B cell (primary cell): ENCODE results near the gene TSG101. TPM values are rescaled to one million over a fixed set of nuclear protein-coding genes. Genes with fewer than 3 reads are reported as not detected.

Experiments
- ATAC-seq: fragments of 200-7000 bp; cut with Tn5 transposase; one replicate; pipeline ENCODE4 v1.10.0; 2021; ENCODE audit warnings: low read depth, mild to moderate bottlenecking, moderate number of reproducible peaks, moderate library complexity
- CTCF ChIA-PET: fragments of 350-600 bp; sonication (Branson Sonifier 250); formaldehyde crosslinking; loops from one replicate; lab custom pipeline; 2021; ENCODE audit warnings: antibody characterized with exemption, inconsistent platforms; lab: Charles Lee
- POLR2A ChIA-PET: fragments of 350-600 bp; sonication (Branson Sonifier 250); formaldehyde crosslinking; loops from one replicate; lab custom pipeline; 2021; ENCODE audit warnings: antibody characterized with exemption; lab: Charles Lee
- DNase-seq: peaks from one replicate; pipeline ENCODE4 v3.0.0; 2013
- H2AFZ ChIP-seq: 2 replicates; pipeline ENCODE4 v1.6.1; 2012; ENCODE audit warnings: mild to moderate bottlenecking, low read depth, low read length; ENCODE audit not compliant: insufficient read depth, poor library complexity, severe bottlenecking
- H3K27ac ChIP-seq, 2 donors: 1 replicate in 1 of 2; 2 replicates in 1 of 2; pipeline ENCODE4 v1.5.1; 2012 to 2013; ENCODE audit warnings: low read length in 2 of 2, mild to moderate bottlenecking in 2 of 2, moderate library complexity in 1 of 2
- H3K27me3 ChIP-seq, 4 experiments: fragments of 200-600 bp in 1 of 4; sonication (generic) in 1 of 4; replicated peaks in 1 of 4; 1 replicate in 2 of 4; 2 replicates in 2 of 4; pipeline versions ENCODE4 v1.6.1 to v1.7.0; 2013 to 2016; ENCODE audit warnings: low read length in 3 of 4, mild to moderate bottlenecking in 2 of 4, mixed read lengths in 1 of 4, moderate library complexity in 1 of 4; ENCODE audit not compliant: insufficient read depth in 4 of 4, control insufficient read depth in 3 of 4; ENCODE audit errors: control extremely low read depth in 1 of 4
- H3K36me3 ChIP-seq, 2 experiments: replicated peaks in 1 of 2; 1 replicate in 1 of 2; 2 replicates in 1 of 2; pipeline versions ENCODE4 v1.6.1 to v1.7.1; 2013; ENCODE audit warnings: low read length in 1 of 2; ENCODE audit not compliant: insufficient read depth in 2 of 2, control insufficient read depth in 1 of 2; ENCODE audit errors: control extremely low read depth in 1 of 2, extremely low read depth in 1 of 2
- H3K4me1 ChIP-seq, 2 donors: fragments of 200-600 bp in 1 of 2; sonication (generic) in 1 of 2; 1 replicate in 1 of 2; 2 replicates in 1 of 2; pipeline versions ENCODE4 v1.5.1 to v1.6.1; 2013 to 2017; ENCODE audit warnings: low read length in 2 of 2; ENCODE audit not compliant: control insufficient read depth in 2 of 2, insufficient read depth in 2 of 2
- H3K4me2 ChIP-seq: replicated peaks from 2 replicates; pipeline ENCODE3; 2012; ENCODE audit warnings: mild to moderate bottlenecking, low read depth, low read length; ENCODE audit not compliant: poor library complexity, severe bottlenecking
- H3K4me3 ChIP-seq, 5 experiments: fragments of 200-600 bp in 1 of 5; sonication (generic) in 1 of 5; 1 replicate in 3 of 5; 2 replicates in 2 of 5; pipeline versions ENCODE4 v1.5.1 to v1.7.0; 2011 to 2016; ENCODE audit warnings: low read length in 4 of 5, mild to moderate bottlenecking in 4 of 5, low read depth in 2 of 5, control low read depth in 1 of 5, moderate library complexity in 1 of 5; ENCODE audit not compliant: insufficient read depth in 1 of 5; ENCODE audit errors: control extremely low read depth in 1 of 5, extremely low read depth in 1 of 5
- H3K79me2 ChIP-seq: fragments of 200-600 bp; sonication (generic); one replicate; pipeline ENCODE4 v1.6.0; 2016; ENCODE audit warnings: low read length; ENCODE audit not compliant: control insufficient read depth, insufficient read depth
- H3K9ac ChIP-seq: fragments of 200-600 bp; sonication (generic); 2 replicates; pipeline ENCODE4 v1.6.1; 2017; ENCODE audit warnings: mild to moderate bottlenecking, low read length, moderate library complexity
- H3K9me3 ChIP-seq, 3 donors: one replicate each; pipeline versions ENCODE4 v1.6.1 to v1.7.1; 2013; ENCODE audit warnings: low read length in 2 of 3; ENCODE audit not compliant: control insufficient read depth in 2 of 3, insufficient read depth in 1 of 3; ENCODE audit errors: control extremely low read depth in 1 of 3
- H4K20me1 ChIP-seq: 2 replicates; pipeline ENCODE4 v1.6.0; 2012; ENCODE audit warnings: mild to moderate bottlenecking, low read length; ENCODE audit not compliant: insufficient read depth, control insufficient read depth, poor library complexity, severe bottlenecking
- H3K27ac Mint-ChIP-seq: one replicate; pipeline ENCODE4 v1.8.0; 2021; ENCODE audit warnings: mixed read lengths
- H3K27me3 Mint-ChIP-seq: one replicate; pipeline ENCODE4 v1.8.0; 2021; ENCODE audit warnings: mixed read lengths
- H3K4me1 Mint-ChIP-seq: one replicate; pipeline ENCODE4 v1.8.0; 2021; ENCODE audit warnings: mixed read lengths
- H3K4me3 Mint-ChIP-seq: one replicate; pipeline ENCODE4 v1.8.0; 2021; ENCODE audit warnings: mixed read lengths
- H3K9me3 Mint-ChIP-seq: one replicate; pipeline ENCODE4 v1.8.0; 2022; ENCODE audit warnings: mixed read lengths; ENCODE audit not compliant: insufficient read depth
- CTCF ChIP-seq: fragments of 200-600 bp; IDR thresholded peaks from one replicate; pipeline ENCODE4 v1.8.0; 2022; ENCODE audit warnings: antibody characterized with exemption, mild to moderate bottlenecking
- EZH2 ChIP-seq: IDR thresholded peaks from 2 replicates; pipeline ENCODE4 v1.6.1; 2012; ENCODE audit warnings: borderline replicate concordance, low read depth, mild to moderate bottlenecking, moderate library complexity, low read length; ENCODE audit not compliant: insufficient read depth, poor library complexity, severe bottlenecking
- WGBS: methylation state at CpG from one replicate; pipeline ENCODE4 v1.1.5; 2013; ENCODE audit warnings: missing lambda C conversion rate; ENCODE audit not compliant: insufficient coverage; 5-methylcytosine and 5-hydroxymethylcytosine counted together
- intact Hi-C: fragments of 100-400 bp; cut with micrococcal nuclease; formaldehyde crosslinking; loops from one replicate; pipeline ENCODE4 v1.10.0; 2022
- polyA plus RNA-seq: library from polyadenylated mRNA; depleted of rRNA; stranded (reverse); fragments of >200 nt; gene quantifications from 2 replicates; pipeline ENCODE4 v1.2.3, GENCODE V29; 2012
- total RNA-seq, 2 donors: library from RNA; stranded (reverse); fragments of 120-200 nt in 1 of 2; gene quantifications; 1 replicate in 1 of 2; 2 replicates in 1 of 2; pipeline versions ENCODE4 v1.2.3 to v1.2.4, GENCODE V29; 2013 to 2022

TSG101 gene
- total and polyA plus RNA-seq, 2 donors (not counting 1 experiment from before 2014, with no cell fraction given), result 50.9 to 56.5 TPM

DNA sequence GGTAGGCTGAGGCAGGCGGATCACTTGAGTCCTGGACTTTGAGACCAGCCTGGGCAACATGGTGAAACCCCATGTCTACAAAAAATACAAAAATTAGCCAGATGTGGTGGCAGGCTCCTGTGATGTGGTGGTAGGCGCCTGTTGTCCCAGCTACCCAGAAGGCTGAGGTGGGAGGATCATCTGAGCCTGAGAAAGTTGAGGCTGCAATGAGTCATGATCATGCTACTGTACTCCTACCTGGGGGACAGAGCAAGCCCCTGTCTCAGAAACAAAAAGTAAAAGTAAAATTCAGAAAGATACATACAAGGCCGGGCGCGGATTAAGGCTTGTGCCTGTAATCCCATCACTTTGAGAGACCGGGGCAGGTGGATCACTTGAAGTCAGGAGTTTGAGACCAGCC, 64.8 kb downstream of the TSG101 start:
- Histone ChIP-seq H3K36me3 (no peaks in the 10 kb centered on the region), H3K9me3 (no peaks in the 10 kb centered on the region), H2AFZ (no peak overlapping the region), H4K20me1 (no peaks in the 10 kb centered on the region), H3K4me1 (no peaks in the 10 kb centered on the region), H3K27ac (no peak overlapping the region), H3K9ac (no peak overlapping the region), H3K4me3 (no peak overlapping the region), H3K79me2 (no peaks in the 10 kb centered on the region), H3K4me2 (no peak overlapping the region), H3K27me3 (no peaks in the 10 kb centered on the region)
- H3K27me3 Mint-ChIP-seq, result no peaks in the 10 kb centered on the region
- H3K9me3 Mint-ChIP-seq, result no peaks in the 10 kb centered on the region
- TF ChIP-seq CTCF (no peak), EZH2 (no peak)
- ChIA-PET CTCF (no interaction called here), POLR2A (interaction anchor here (0.5 kb wide), 1 partner anchor 9 kb away, joined by 3 read pairs; no protein-coding TSS in a partner anchor)
- no peak for ATAC-seq
- 100% methylated on average over 1 of the region's 6 CpGs for WGBS
- no peaks in the 10 kb centered on the region for H3K4me1 Mint-ChIP-seq
- DNase-seq, result no peak
- H3K27ac Mint-ChIP-seq, result no peak overlapping the region
- intact Hi-C loops, result no loop called here
- H3K4me3 Mint-ChIP-seq, result no peak overlapping the region

DNA sequence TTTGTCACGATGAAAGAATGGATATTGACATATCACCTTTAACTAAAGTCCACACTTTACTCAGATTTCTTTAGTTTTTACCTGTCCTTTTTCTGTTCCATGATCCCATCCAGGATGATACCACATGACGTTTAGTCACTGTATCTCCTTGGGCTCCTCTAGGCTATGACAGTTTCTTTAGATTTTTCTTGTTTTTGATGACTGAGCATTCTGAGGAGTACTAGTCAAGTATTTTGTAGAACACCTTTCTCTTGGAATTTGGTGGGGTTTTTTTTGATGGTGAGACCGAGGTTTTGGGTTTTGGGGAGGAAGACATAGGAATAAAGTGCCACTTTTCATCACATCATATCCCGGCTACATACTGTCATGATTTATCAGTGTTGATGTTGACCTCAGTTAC, 67.1 kb downstream of the TSG101 start:
- H3K4me1 Mint-ChIP-seq, result no peaks in the 10 kb centered on the region
- ATAC-seq (no peak), DNase-seq (no peak)
- H3K27ac ChIP-seq, result no peak overlapping the region
- H3K27me3 ChIP-seq, result no peaks in the 10 kb centered on the region
- no CpG with 5 or more reads among the region's 4 CpGs for WGBS
- no peak overlapping the region for H3K4me3 Mint-ChIP-seq
- no peak overlapping the region for H3K4me3 ChIP-seq
- no peaks in the 10 kb centered on the region for H3K9me3 Mint-ChIP-seq
- ChIA-PET POLR2A (no interaction called here), CTCF (no interaction called here)
- H3K27me3 Mint-ChIP-seq, result peaks cover 4% of the 10 kb centered on the region
- H3K79me2 ChIP-seq, result no peaks in the 10 kb centered on the region
- H3K9me3 ChIP-seq, result peaks cover 0 to 6% (median 0%) of the 10 kb centered on the region in 3 donors
- H4K20me1 ChIP-seq, result no peaks in the 10 kb centered on the region
- no peaks in the 10 kb centered on the region for H3K36me3 ChIP-seq
- H3K4me1 ChIP-seq, result no peaks in the 10 kb centered on the region
- no peak overlapping the region for H3K4me2 ChIP-seq
- no peak overlapping the region for H3K27ac Mint-ChIP-seq
- no peak for TF ChIP-seq EZH2
- no peak for TF ChIP-seq CTCF
- H3K9ac ChIP-seq, result no peak overlapping the region
- intact Hi-C loops, result no loop called here
- H2AFZ ChIP-seq, result no peak overlapping the region
